Activated T-cell treated with anti-CD3 and anti-CD28 coated beads, Interleukin-2, amount 50 U/mL, for 72 hours (primary cell): ENCODE measurements around the gene CFAP410. TPM values are rescaled to one million over a fixed set of nuclear protein-coding genes. Genes with fewer than 3 reads are reported as not detected.
A peak's percentile ranks its signal among the peaks of the same experiment; 100 is the strongest.
"Not testable (repeated sequence)": the region's sequence is repeated elsewhere in the genome, so short reads cannot be mapped to it uniquely, and the experiment has no call there.

Experiments used
- ATAC-seq, 2 donors: fragments of 150-1000 bp; cut with Tn5 transposase; replicated peaks in 1 of 2; 2 replicates each; pipeline ENCODE4 v1.10.0; 2021; ENCODE audit warnings: moderate library complexity in 2 of 2, mild to moderate bottlenecking in 1 of 2
- DNase-seq, 2 donors: peaks; one replicate each; pipeline ENCODE4 v3.0.0; 2021 to 2022; ENCODE audit warnings: mixed read lengths in 1 of 2
- H3K27ac Mint-ChIP-seq: one replicate; pipeline ENCODE4 v1.8.0; 2022; ENCODE audit warnings: mild to moderate bottlenecking, moderate library complexity, mixed read lengths
- H3K27me3 Mint-ChIP-seq: one replicate; pipeline ENCODE4 v1.8.0; 2022; ENCODE audit warnings: low read depth, mixed read lengths
- H3K36me3 Mint-ChIP-seq, 2 donors: one replicate each; pipeline ENCODE4 v1.8.0; 2022; ENCODE audit warnings: mixed read lengths in 2 of 2, mild to moderate bottlenecking in 1 of 2; ENCODE audit not compliant: insufficient read depth in 2 of 2
- H3K4me1 Mint-ChIP-seq: one replicate; pipeline ENCODE4 v1.8.0; 2022; ENCODE audit warnings: low read depth, mixed read lengths
- H3K4me3 Mint-ChIP-seq, 2 donors: one replicate each; pipeline ENCODE4 v1.8.0; 2022; ENCODE audit warnings: mild to moderate bottlenecking in 2 of 2, mixed read lengths in 2 of 2, moderate library complexity in 2 of 2
- H3K9me3 Mint-ChIP-seq, 2 donors: one replicate each; pipeline ENCODE4 v1.8.0; 2022; ENCODE audit warnings: mixed read lengths in 2 of 2
- total RNA-seq, 2 donors: library from RNA; stranded (reverse); gene quantifications; one replicate each; pipeline ENCODE4 v1.2.3, GENCODE V29; 2022

The CFAP410 gene
- total RNA-seq, 2 donors from 2014 or later, result 14.5 to 17.2 TPM

GRCh38 chr21:44365251-44365966 is 26.2 kb upstream of the CFAP410 start:
- H3K36me3 Mint-ChIP-seq, result peaks cover 4 to 7% of the 10 kb centered on the region in 2 donors
- ATAC-seq (no peak), DNase-seq (no peak)
- peaks cover 5% of the 10 kb centered on the region for H3K4me1 Mint-ChIP-seq
- H3K27ac Mint-ChIP-seq, result no peak overlapping the region
- H3K9me3 Mint-ChIP-seq, result peaks cover 4 to 6% of the 10 kb centered on the region in 2 donors
- H3K4me3 Mint-ChIP-seq, result no peak overlapping the region
- no peaks in the 10 kb centered on the region for H3K27me3 Mint-ChIP-seq

GRCh38 chr21:44364151-44365053 is 25.2 kb upstream of the CFAP410 start:
- peaks cover 11% of the 10 kb centered on the region for H3K4me1 Mint-ChIP-seq
- H3K9me3 Mint-ChIP-seq, result peaks cover 4 to 6% of the 10 kb centered on the region in 2 donors
- no peak overlapping the region for H3K4me3 Mint-ChIP-seq
- no peak for DNase-seq
- no peaks in the 10 kb centered on the region for H3K27me3 Mint-ChIP-seq
- no peak overlapping the region for H3K27ac Mint-ChIP-seq
- peaks cover 4 to 7% of the 10 kb centered on the region in 2 donors for H3K36me3 Mint-ChIP-seq
- ATAC-seq, result no peak

GRCh38 chr21:44363278-44363677 is 24.1 kb upstream of the CFAP410 start:
- no peak overlapping the region for H3K4me3 Mint-ChIP-seq
- no peaks in the 10 kb centered on the region for H3K27me3 Mint-ChIP-seq
- no peak for DNase-seq
- peaks cover 4 to 7% of the 10 kb centered on the region in 2 donors for H3K36me3 Mint-ChIP-seq
- no peak overlapping the region for H3K27ac Mint-ChIP-seq
- H3K9me3 Mint-ChIP-seq, result peaks cover 4 to 6% of the 10 kb centered on the region in 2 donors
- H3K4me1 Mint-ChIP-seq, result peaks cover 11% of the 10 kb centered on the region
- no peak for ATAC-seq

- not testable (repeated sequence) for H3K27me3 Mint-ChIP-seq, ATAC-seq
These were observed 22.7 kb upstream of the CFAP410 start for GRCh38 chr21:44361903-44362302.

GRCh38 chr21:44360159-44360558 is 21.0 kb upstream of the CFAP410 start:
- Mint-ChIP-seq H3K9me3 (peaks cover 4 to 6% of the 10 kb centered on the region in 2 donors), H3K36me3 (peaks cover 6 to 7% of the 10 kb centered on the region in 2 donors), H3K4me3 (no peak overlapping the region), H3K27ac (no peak overlapping the region), H3K4me1 (peaks cover 30% of the 10 kb centered on the region), H3K27me3 (no peaks in the 10 kb centered on the region)
- ATAC-seq (no peak), DNase-seq (no peak)

More at GRCh38 chr21:44361903-44362302, 22.7 kb upstream of the CFAP410 start:
- not testable (repeated sequence) for H3K4me3 Mint-ChIP-seq, DNase-seq, H3K9me3 Mint-ChIP-seq, H3K27ac Mint-ChIP-seq, H3K36me3 Mint-ChIP-seq
- peaks cover 13% of the 10 kb centered on the region for H3K4me1 Mint-ChIP-seq

GRCh38 chr21:44359396-44359795 is 20.2 kb upstream of the CFAP410 start:
- H3K36me3 Mint-ChIP-seq, result peaks cover 6 to 7% of the 10 kb centered on the region in 2 donors
- H3K4me3 Mint-ChIP-seq, result no peak overlapping the region
- no peaks in the 10 kb centered on the region for H3K27me3 Mint-ChIP-seq
- no peak for DNase-seq
- no peak for ATAC-seq
- peaks cover 4 to 6% of the 10 kb centered on the region in 2 donors for H3K9me3 Mint-ChIP-seq
- peaks cover 38% of the 10 kb centered on the region for H3K4me1 Mint-ChIP-seq
- H3K27ac Mint-ChIP-seq, result no peak overlapping the region

- no peak for DNase-seq
- H3K9me3 Mint-ChIP-seq, result no peaks in the 10 kb centered on the region
- H3K4me1 Mint-ChIP-seq, result peaks cover 54% of the 10 kb centered on the region
- peaks cover 0 to 2% of the 10 kb centered on the region in 2 donors for H3K36me3 Mint-ChIP-seq
- H3K27me3 Mint-ChIP-seq, result peaks cover under 1% of the 10 kb centered on the region
- no peak for ATAC-seq
- no peak overlapping the region for H3K27ac Mint-ChIP-seq
- no peak overlapping the region for H3K4me3 Mint-ChIP-seq
These were observed 18.1 kb upstream of the CFAP410 start for GRCh38 chr21:44357064-44357837.

- DNase-seq (no peak), ATAC-seq (no peak)
- H3K27me3 Mint-ChIP-seq, result peaks cover 6% of the 10 kb centered on the region
- H3K4me1 Mint-ChIP-seq, result peaks cover 58% of the 10 kb centered on the region
- no peak overlapping the region for H3K4me3 Mint-ChIP-seq
- no peak overlapping the region for H3K27ac Mint-ChIP-seq
- H3K36me3 Mint-ChIP-seq, result peaks cover 0 to 2% of the 10 kb centered on the region in 2 donors
- H3K9me3 Mint-ChIP-seq, result no peaks in the 10 kb centered on the region
These were observed 17.4 kb upstream of the CFAP410 start for GRCh38 chr21:44356636-44357035.

GRCh38 chr21:44356160-44356559 is 17.0 kb upstream of the CFAP410 start:
- Mint-ChIP-seq H3K4me3 (peak overlapping the region in 1 of 2 donors; percentile 55), H3K36me3 (peaks cover 0 to 2% of the 10 kb centered on the region in 2 donors), H3K27me3 (peaks cover 11% of the 10 kb centered on the region), H3K9me3 (no peaks in the 10 kb centered on the region), H3K27ac (peak overlapping the region; percentile 35), H3K4me1 (peaks cover 58% of the 10 kb centered on the region)
- ATAC-seq (no peak), DNase-seq (no peak)

GRCh38 chr21:44354775-44355771 is 15.9 kb upstream of the CFAP410 start:
- ATAC-seq (peak; percentile 33 to 50), DNase-seq (no peak)
- Mint-ChIP-seq H3K27me3 (peaks cover 12% of the 10 kb centered on the region), H3K9me3 (no peaks in the 10 kb centered on the region), H3K4me1 (peaks cover 56% of the 10 kb centered on the region), H3K4me3 (peak overlapping the region; percentile 46 to 64), H3K27ac (peak overlapping the region; percentile 30), H3K36me3 (peaks cover 0 to 2% of the 10 kb centered on the region in 2 donors)

DNA sequence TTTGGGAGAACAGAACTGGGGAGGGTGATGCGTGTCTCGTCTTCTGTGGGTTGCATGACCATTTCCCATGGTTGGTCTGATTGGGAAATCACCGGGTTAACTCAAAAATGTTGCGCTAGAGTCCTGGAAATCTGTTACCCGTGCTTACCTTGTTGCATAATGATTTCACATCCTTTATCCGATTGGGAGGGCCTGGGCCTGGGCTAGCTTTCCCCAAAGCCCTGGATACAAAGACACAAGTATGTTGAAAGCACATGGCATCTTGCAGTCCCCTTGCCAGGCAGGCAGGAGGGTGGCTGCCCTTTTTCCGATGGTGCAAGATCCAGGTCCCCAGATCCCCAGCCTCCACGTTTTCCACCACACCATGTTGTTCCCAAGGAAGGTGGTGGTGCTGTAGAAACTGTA is 14.8 kb upstream of the CFAP410 start:
- ATAC-seq (no peak), DNase-seq (no peak)
- no peak overlapping the region for H3K27ac Mint-ChIP-seq
- peaks cover 12% of the 10 kb centered on the region for H3K27me3 Mint-ChIP-seq
- peaks cover 0 to 2% of the 10 kb centered on the region in 2 donors for H3K36me3 Mint-ChIP-seq
- peak overlapping the region; percentile 64 to 66 for H3K4me3 Mint-ChIP-seq
- no peaks in the 10 kb centered on the region for H3K9me3 Mint-ChIP-seq
- peaks cover 52% of the 10 kb centered on the region for H3K4me1 Mint-ChIP-seq
